ENCODE measurements around the gene RNU6-1. TPM values are rescaled to one million over a fixed set of nuclear protein-coding genes. Genes with fewer than 3 reads are reported as not detected.

The RNU6-1 gene
- total RNA-seq, 3 donors from 2014 or later: not detected

- intact Hi-C loops (cut with DNase I; ENCODE audit: low total_unique reads): no loop called here
- no peaks in the 10 kb centered on the region for H3K36me3 ChIP-seq
- H3K4me1 ChIP-seq: no peaks in the 10 kb centered on the region
- H3K4me3 ChIP-seq: no peak overlapping the region
- DNase-seq (ENCODE audit: low spot score in 2 of 2): no peak
- no peak for TF ChIP-seq POLR2AphosphoS5 (IDR thresholded peaks at IDR 0.05)
- TF ChIP-seq POLR2A (IDR thresholded peaks at IDR 0.05): no peak
- TF ChIP-seq CTCF (IDR thresholded peaks at IDR 0.05): no peak
- H3K9me3 ChIP-seq: no peaks in the 10 kb centered on the region
- no peaks in the 10 kb centered on the region for H3K27me3 ChIP-seq
- H3K27ac ChIP-seq: no peak overlapping the region
Observed at GRCh38 chr15:67857220-67857619, 17.4 kb upstream of the RNU6-1 start.

GRCh38 chr15:67855842-67856241 lies 16.0 kb upstream of the RNU6-1 start:
- no peaks in the 10 kb centered on the region for H3K9me3 ChIP-seq
- no peaks in the 10 kb centered on the region for H3K4me1 ChIP-seq
- H3K36me3 ChIP-seq: no peaks in the 10 kb centered on the region
- H3K4me3 ChIP-seq: no peak overlapping the region
- no peaks in the 10 kb centered on the region for H3K27me3 ChIP-seq
- DNase-seq (ENCODE audit: low spot score in 2 of 2): no peak
- no peak overlapping the region for H3K27ac ChIP-seq
- TF ChIP-seq CTCF (IDR thresholded peaks at IDR 0.05) (no peak), POLR2A (IDR thresholded peaks at IDR 0.05) (no peak), POLR2AphosphoS5 (IDR thresholded peaks at IDR 0.05) (no peak)
- intact Hi-C loops (cut with DNase I; ENCODE audit: low total_unique reads): no loop called here

GRCh38 chr15:67854358-67854757 lies 14.5 kb upstream of the RNU6-1 start:
- Histone ChIP-seq H3K27ac (no peak overlapping the region), H3K4me3 (no peak overlapping the region), H3K9me3 (no peaks in the 10 kb centered on the region), H3K36me3 (no peaks in the 10 kb centered on the region), H3K4me1 (no peaks in the 10 kb centered on the region), H3K27me3 (no peaks in the 10 kb centered on the region)
- intact Hi-C loops (cut with DNase I; ENCODE audit: low total_unique reads): no loop called here
- DNase-seq (ENCODE audit: low spot score in 2 of 2): no peak
- TF ChIP-seq POLR2AphosphoS5 (IDR thresholded peaks at IDR 0.05) (no peak), POLR2A (IDR thresholded peaks at IDR 0.05) (no peak), CTCF (IDR thresholded peaks at IDR 0.05) (no peak)

- DNase-seq (ENCODE audit: low spot score in 2 of 2): no peak
- TF ChIP-seq POLR2A (IDR thresholded peaks at IDR 0.05) (no peak), CTCF (IDR thresholded peaks at IDR 0.05) (no peak), POLR2AphosphoS5 (IDR thresholded peaks at IDR 0.05) (no peak)
- H3K27ac ChIP-seq: no peak overlapping the region
- H3K4me1 ChIP-seq: no peaks in the 10 kb centered on the region
- H3K4me3 ChIP-seq: no peak overlapping the region
- H3K27me3 ChIP-seq: no peaks in the 10 kb centered on the region
- intact Hi-C loops (cut with DNase I; ENCODE audit: low total_unique reads): no loop called here
- no peaks in the 10 kb centered on the region for H3K36me3 ChIP-seq
- H3K9me3 ChIP-seq: no peaks in the 10 kb centered on the region
Observed at GRCh38 chr15:67853454-67853853, 13.6 kb upstream of the RNU6-1 start.

- Histone ChIP-seq H3K4me3 (no peak overlapping the region), H3K9me3 (no peaks in the 10 kb centered on the region), H3K27me3 (no peaks in the 10 kb centered on the region), H3K4me1 (no peaks in the 10 kb centered on the region), H3K36me3 (no peaks in the 10 kb centered on the region), H3K27ac (no peak overlapping the region)
- DNase-seq (ENCODE audit: low spot score in 2 of 2): no peak
- TF ChIP-seq POLR2AphosphoS5 (IDR thresholded peaks at IDR 0.05) (no peak), POLR2A (IDR thresholded peaks at IDR 0.05) (no peak), CTCF (IDR thresholded peaks at IDR 0.05) (no peak)
- intact Hi-C loops (cut with DNase I; ENCODE audit: low total_unique reads): no loop called here
Observed at GRCh38 chr15:67852418-67852817, 12.6 kb upstream of the RNU6-1 start.

Data from breast epithelium (tissue), 4 donors.